ENCODE measurements around the gene ZNF728.

The ZNF728 gene

DNA sequence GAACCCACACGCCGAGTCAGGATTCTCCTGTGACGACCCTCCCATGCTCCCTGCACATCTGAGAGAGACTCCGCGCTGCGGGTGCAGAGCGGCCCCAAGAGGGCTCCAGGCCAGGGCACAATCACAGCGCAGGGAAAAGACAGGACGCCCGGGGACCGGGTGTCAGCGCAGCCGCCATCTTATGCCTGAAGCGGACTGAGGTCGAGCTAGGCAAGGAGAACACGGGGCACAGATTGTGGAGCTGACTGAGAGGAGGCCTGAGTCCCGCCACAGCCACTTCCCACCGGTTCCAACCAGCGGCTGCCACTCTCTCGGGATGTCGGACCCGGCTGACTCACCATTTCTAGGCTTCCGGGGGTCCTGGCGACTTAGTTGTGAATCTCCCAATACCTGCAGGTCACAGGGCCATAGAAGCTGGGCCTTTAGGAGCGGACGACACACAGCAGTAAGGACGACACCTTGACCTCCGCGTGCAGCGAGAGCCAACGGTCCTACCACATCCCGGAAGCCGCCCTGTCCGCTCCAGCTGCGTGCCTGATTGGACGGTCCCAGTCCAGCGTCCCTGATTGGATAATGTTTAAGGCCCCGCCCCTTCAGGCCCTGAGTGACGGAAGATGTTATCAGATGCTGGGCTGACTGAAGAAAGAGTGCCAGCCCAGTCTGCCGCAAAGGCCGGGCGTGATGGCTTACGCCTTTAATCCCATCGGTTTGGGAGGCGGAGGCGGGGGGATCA is at the start of gene ZNF728:
Gene ZNF728, minus strand, starts transcription at position 487 of the 733 bp plus-strand sequence. Its CDS starts 146 bp downstream, at position 341.
- H3K4me3 ChIP-seq: peak within 1 kb of the TSS; percentile 51 to 56
- peak; percentile 60 to 87 for DNase-seq
- H3K4me1 ChIP-seq: no peaks in the 10 kb centered on the region
- intact Hi-C loops (cut with DNase I; ENCODE audit: low total_unique reads): no loop called here
- peaks cover 0 to 8% (median 4%) of the 10 kb centered on the region in 3 donors for H3K9me3 ChIP-seq
- TF ChIP-seq, protein P1, sequence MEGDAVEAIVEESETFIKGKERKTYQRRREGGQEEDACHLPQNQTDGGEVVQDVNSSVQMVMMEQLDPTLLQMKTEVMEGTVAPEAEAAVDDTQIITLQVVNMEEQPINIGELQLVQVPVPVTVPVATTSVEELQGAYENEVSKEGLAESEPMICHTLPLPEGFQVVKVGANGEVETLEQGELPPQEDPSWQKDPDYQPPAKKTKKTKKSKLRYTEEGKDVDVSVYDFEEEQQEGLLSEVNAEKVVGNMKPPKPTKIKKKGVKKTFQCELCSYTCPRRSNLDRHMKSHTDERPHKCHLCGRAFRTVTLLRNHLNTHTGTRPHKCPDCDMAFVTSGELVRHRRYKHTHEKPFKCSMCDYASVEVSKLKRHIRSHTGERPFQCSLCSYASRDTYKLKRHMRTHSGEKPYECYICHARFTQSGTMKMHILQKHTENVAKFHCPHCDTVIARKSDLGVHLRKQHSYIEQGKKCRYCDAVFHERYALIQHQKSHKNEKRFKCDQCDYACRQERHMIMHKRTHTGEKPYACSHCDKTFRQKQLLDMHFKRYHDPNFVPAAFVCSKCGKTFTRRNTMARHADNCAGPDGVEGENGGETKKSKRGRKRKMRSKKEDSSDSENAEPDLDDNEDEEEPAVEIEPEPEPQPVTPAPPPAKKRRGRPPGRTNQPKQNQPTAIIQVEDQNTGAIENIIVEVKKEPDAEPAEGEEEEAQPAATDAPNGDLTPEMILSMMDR (IDR thresholded peaks at IDR 0.05): no peak
- no peaks in the 10 kb centered on the region for H3K36me3 ChIP-seq
- H3K27ac ChIP-seq: peak within 1 kb of the TSS; percentile 49 to 61
- no peaks in the 10 kb centered on the region for H3K27me3 ChIP-seq

DNA sequence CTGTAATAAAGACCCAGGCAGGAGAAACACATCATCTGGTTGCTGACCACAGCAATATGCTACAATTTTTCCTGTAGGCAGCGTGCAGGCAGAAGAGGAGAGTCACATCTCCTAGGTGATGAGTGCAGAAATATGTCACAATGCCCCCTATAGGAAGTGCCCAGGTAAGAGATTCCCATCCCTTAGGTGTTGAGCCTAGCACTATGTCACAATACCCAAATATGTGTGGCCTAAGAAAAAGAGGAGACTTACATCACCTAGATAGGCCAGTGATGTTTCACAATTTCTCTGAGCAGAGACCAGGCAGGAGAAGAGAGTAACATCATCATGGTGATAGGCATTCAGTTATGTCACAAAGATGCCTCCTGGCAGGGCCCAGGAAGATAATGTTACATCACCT is 49.4 kb upstream of the ZNF728 start:
- DNase-seq: no peak
- H3K9me3 ChIP-seq: no peaks in the 10 kb centered on the region
- no peak overlapping the region for H3K27ac ChIP-seq
- H3K4me3 ChIP-seq: no peak overlapping the region
- no peaks in the 10 kb centered on the region for H3K4me1 ChIP-seq
- intact Hi-C loops (cut with DNase I; ENCODE audit: low total_unique reads): no loop called here
- H3K27me3 ChIP-seq: no peaks in the 10 kb centered on the region
- no peaks in the 10 kb centered on the region for H3K36me3 ChIP-seq
- TF ChIP-seq, protein P1 (IDR thresholded peaks at IDR 0.05): no peak

DNA sequence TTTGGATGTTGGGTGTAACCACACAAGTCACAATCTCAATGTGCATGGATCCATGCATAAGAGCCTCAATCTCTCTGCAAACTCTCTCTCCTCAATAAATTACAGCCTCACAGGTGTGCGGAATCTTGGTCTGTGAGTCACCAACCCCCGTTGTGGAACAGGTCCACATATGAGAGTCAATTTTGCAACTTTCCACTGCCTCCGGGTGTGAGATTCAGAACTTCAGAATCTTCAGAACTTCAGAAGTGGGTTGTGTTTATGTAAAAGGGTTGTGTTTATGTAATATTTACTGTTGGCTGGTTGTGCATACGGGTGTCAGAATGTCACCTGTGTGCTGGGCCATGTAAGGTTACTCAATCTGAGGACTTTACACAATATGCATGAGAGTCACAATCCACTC is 46.3 kb upstream of the ZNF728 start:
- DNase-seq: no peak
- TF ChIP-seq, protein P1 (IDR thresholded peaks at IDR 0.05): no peak
- Histone ChIP-seq H3K9me3 (no peaks in the 10 kb centered on the region), H3K27ac (no peak overlapping the region), H3K4me3 (no peak overlapping the region), H3K4me1 (no peaks in the 10 kb centered on the region), H3K27me3 (no peaks in the 10 kb centered on the region), H3K36me3 (no peaks in the 10 kb centered on the region)
- intact Hi-C loops (cut with DNase I; ENCODE audit: low total_unique reads): no loop called here

DNA sequence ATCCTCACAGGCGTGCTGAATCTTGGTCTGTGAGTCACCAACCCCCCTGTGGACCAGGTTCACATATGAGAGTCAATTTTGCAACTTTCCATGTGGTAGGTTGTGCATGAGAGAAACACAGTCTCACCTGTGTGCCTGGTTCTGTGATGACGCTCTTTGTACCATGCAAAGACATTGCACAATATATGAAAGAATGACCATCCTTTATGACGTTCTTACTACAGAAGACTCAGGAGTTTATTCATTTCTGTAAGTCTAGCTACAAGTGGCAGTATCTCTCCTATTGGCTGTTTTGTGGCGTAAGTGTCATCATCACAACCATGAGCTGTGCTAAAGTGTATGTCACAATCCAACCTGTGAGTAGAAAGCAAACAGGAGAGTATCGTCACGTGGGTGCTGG is 43.8 kb upstream of the ZNF728 start:
- intact Hi-C loops (cut with DNase I; ENCODE audit: low total_unique reads): no loop called here
- no peaks in the 10 kb centered on the region for H3K27me3 ChIP-seq
- H3K9me3 ChIP-seq: peaks cover 0 to under 1% (median 0%) of the 10 kb centered on the region in 3 donors
- no peaks in the 10 kb centered on the region for H3K4me1 ChIP-seq
- no peak for DNase-seq
- no peak overlapping the region for H3K4me3 ChIP-seq
- no peak overlapping the region for H3K27ac ChIP-seq
- H3K36me3 ChIP-seq: no peaks in the 10 kb centered on the region
- TF ChIP-seq, protein P1 (IDR thresholded peaks at IDR 0.05): no peak

DNA sequence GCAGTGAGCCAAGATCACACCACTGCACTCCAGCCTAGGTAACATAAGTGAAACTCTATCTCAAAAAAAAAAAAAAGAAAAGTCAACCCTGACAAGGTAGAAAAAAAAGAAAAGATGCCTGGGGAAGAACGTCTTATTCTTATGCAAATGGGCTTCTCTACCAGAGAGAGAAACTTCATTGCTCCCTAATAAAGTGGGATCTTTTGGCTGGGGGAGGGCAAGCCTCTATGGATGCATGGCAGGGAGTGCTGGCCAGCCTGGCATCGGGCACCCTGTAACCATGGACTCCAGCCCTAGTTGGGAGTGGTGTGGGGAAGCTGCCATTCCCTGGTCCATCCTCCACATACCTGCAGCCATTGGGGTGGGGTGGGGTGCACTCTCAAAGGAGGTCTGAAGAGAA is 30.7 kb upstream of the ZNF728 start:
- no peaks in the 10 kb centered on the region for H3K27me3 ChIP-seq
- intact Hi-C loops (cut with DNase I; ENCODE audit: low total_unique reads): no loop called here
- TF ChIP-seq, protein P1 (IDR thresholded peaks at IDR 0.05): no peak
- DNase-seq: no peak
- no peaks in the 10 kb centered on the region for H3K36me3 ChIP-seq
- H3K27ac ChIP-seq: no peak overlapping the region
- no peaks in the 10 kb centered on the region for H3K4me1 ChIP-seq
- H3K9me3 ChIP-seq: no peaks in the 10 kb centered on the region
- no peak overlapping the region for H3K4me3 ChIP-seq
